Mesangial cell (primary cell): ENCODE data around the gene TMIE. TPM values are rescaled to one million over a fixed set of nuclear protein-coding genes. Genes with fewer than 3 reads are reported as not detected.

Experiments used
- total RNA-seq: library from RNA; depleted of rRNA; stranded (reverse); fragments of >200 nt; gene quantifications from 2 replicates; pipeline ENCODE4 v1.2.3, GENCODE V29; 2015

TMIE gene, protein sequence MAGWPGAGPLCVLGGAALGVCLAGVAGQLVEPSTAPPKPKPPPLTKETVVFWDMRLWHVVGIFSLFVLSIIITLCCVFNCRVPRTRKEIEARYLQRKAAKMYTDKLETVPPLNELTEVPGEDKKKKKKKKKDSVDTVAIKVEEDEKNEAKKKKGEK
- 0.13 TPM in 1 of 2 replicates, not detected in the other for total RNA-seq

DNA sequence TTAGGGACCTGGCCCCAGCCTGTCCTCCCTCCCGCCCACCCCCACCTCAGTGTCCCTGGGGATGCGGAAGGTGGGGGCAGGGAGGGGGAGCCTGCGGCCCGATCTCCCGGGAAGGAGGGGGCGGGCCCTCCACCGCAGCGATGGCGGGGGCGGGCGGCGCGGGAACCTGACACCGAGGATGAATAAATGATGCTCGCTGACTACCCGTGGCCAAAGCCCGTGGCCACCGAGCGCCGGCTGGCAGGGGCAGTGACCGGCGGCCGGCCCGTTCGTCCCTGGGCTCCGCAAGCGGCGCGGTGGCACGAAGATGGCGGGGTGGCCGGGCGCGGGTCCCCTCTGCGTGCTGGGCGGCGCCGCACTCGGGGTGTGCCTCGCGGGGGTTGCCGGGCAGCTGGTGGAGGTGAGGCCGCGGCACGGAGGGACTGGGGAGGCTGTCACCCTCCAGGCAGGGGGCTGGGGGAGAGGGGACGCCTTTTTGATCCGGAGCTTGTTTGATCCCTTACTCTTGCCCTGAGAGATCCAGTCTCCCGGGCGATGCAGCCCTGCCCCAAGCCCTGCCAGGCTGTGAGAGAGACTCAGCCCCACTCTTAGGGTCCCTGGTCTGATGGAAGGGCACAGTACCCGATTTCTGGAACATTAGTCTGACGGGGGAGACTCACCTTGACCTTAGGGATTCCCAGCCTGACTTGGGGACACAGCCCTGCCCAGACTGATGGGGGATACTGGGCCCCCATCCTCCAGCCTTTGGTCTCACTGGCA lies at the start of gene TMIE:
Gene TMIE, plus strand, starts transcription at position 212 of the 759 bp plus-strand sequence. Its CDS starts 96 bp downstream, at position 308.

DNA sequence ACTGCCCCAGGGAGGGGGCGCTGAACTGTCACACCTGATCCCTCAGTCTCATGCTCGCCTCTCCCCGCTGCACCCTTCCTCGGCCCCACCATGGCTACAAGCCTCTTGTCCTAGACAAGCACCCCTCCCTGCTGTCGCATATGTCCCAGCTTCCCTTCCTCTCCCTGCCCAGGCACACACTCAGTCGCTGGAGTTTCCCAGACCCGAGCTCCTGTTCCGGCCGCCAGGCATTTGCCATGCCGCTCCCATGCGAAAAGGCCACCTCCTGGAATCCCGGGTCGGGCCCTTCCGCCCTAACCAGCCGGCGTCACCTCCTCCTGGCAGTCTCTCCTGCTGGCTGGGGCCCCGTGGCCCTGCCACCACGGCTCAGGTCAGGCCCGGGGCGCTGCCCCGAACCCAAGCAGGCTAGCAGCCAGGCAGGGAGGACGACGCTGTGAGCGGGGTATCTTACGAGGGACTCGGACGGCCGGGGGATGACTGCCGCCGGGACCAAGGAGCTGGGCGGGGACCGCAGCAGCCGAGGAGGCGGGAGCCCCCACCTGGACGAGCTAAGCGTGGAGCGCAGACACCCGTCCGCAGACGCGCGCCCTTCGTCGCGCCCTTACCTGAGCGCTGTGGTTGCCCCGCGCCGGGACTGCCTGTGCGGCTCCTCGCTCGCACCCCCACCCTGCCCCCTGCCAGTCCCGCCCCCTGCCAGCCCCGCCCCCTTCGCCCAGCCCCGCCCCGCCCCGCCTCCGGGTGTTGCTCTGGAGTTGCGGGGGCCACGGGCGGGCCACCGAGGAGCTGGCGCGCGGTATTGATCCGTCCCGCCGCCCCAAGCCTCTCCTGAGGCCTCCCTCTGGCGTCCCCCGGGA lies 7.9 kb upstream of the TMIE start, which contains the start of gene ALS2CL:
Gene ALS2CL, minus strand, starts transcription at position 642 of the 854 bp plus-strand sequence. CDS start 4,239 bp downstream, outside the sequence.

DNA sequence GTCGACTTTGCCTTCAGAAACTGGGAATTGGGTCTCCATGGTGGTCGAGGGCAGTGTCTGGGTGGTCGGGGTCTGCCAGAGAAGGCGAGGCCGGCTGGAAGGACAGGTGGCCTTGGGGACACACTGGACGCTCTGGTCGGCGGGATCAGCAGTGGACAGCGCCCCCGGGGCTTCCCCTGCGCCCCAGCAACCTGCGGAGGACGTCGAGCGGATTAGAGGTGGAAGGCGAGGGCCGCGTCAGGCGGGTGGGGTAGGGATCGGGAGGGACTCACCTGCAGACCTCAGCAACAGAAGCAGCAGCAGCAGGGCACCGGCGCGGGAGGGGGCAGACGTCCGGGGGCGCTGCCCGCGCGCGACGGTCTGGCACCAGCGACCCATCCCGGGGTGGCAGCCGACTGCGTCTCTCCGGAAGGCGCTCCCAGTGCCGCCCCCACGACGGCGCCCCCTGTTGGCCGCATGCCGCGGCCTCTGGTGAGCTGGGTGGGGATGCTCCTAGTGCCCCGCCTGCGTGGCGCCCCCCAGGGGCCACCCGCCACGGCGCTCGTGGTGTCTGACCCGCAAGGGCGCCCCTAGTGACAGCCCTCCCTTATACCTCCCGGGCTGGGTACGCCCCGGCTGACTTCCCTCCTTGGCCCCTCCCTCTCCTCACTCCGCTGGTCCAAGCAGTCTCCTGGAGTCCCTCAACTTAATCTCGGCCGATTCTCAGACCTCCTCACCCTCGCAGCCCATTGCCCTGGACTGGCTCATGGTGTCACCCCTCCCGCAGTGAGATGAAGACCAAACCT lies 16.4 kb downstream of the TMIE start, which contains the start of gene PRSS50:
Gene PRSS50, minus strand, starts transcription at position 423 of the 785 bp plus-strand sequence. Its CDS starts 45 bp downstream, at position 378.

Other genes starting within 250 kb of the TMIE start
- gene LTF, start 236.5 kb upstream of the TMIE start, total RNA-seq = not detected in 2 replicates
- not detected in 2 replicates for gene RTP3, start 203.4 kb upstream of the TMIE start, total RNA-seq
- under 0.01 and 0.16 TPM in 2 replicates for gene LRRC2, start 135.1 kb upstream of the TMIE start, total RNA-seq
- not detected in 2 replicates for gene FAM240A, start 88.9 kb upstream of the TMIE start, total RNA-seq
- gene ALS2CL, start 7.7 kb upstream of the TMIE start, total RNA-seq = 3.3 and 7.7 TPM in 2 replicates
- gene PRSS50, start 16.5 kb downstream of the TMIE start, total RNA-seq = 0.16 and 0.63 TPM in 2 replicates
- 8.5 TPM in 1 of 2 replicates, not detected in the other for gene MYL3, start 162.1 kb downstream of the TMIE start, total RNA-seq
- 0.33 and 16.1 TPM in 2 replicates for gene PTH1R, start 176.3 kb downstream of the TMIE start, total RNA-seq